Neural cell (in vitro differentiated cells): ENCODE measurements around the gene ARHGAP27. TPM values are rescaled to one million over a fixed set of nuclear protein-coding genes. Genes with fewer than 3 reads are reported as not detected.

Experiments
- H2AFZ ChIP-seq: fragments of 200-600, 300-800 bp; sonication (generic), shearing (Covaris generic); 2 replicates; pipeline ENCODE4 v1.6.0; 2014; ENCODE audit warnings: low read depth, mild to moderate bottlenecking, antibody characterized with exemption, low read length, moderate library complexity
- H3F3A ChIP-seq: fragments of 200-600 bp; shearing (Covaris generic); 2 replicates; pipeline ENCODE4 v1.6.1; 2016; ENCODE audit warnings: mild to moderate bottlenecking, moderate library complexity, mixed read lengths, antibody characterized with exemption, low read length; ENCODE audit not compliant: insufficient read depth, poor library complexity, severe bottlenecking
- H3K27ac ChIP-seq: fragments of 200-600, 300-800 bp; sonication (generic), shearing (Covaris generic); 2 replicates; pipeline ENCODE4 v1.5.1; 2014; ENCODE audit warnings: mild to moderate bottlenecking, low read length, moderate library complexity
- H3K27me3 ChIP-seq: fragments of 300-800, 200-600 bp; sonication (generic), shearing (Covaris generic); 2 replicates; pipeline ENCODE4 v1.6.0; 2014; ENCODE audit warnings: mild to moderate bottlenecking, low read depth, low read length, moderate library complexity; ENCODE audit not compliant: insufficient read depth
- H3K36me3 ChIP-seq: fragments of 300-800, 200-600 bp; sonication (generic), shearing (Covaris generic); 2 replicates; pipeline ENCODE4 v1.5.1; 2014; ENCODE audit warnings: mild to moderate bottlenecking, antibody characterized with exemption, low read length, moderate library complexity; ENCODE audit not compliant: insufficient read depth
- H3K4me2 ChIP-seq: fragments of 300-800, 200-600 bp; sonication (generic), shearing (Covaris generic); 2 replicates; pipeline ENCODE4 v1.6.0; 2014; ENCODE audit warnings: mild to moderate bottlenecking, low read length
- H3K4me3 ChIP-seq: fragments of 300-800, 200-600 bp; sonication (generic), shearing (Covaris generic); 2 replicates; pipeline ENCODE4 v1.5.1; 2014; ENCODE audit warnings: mild to moderate bottlenecking, low read length, moderate library complexity
- H3K79me2 ChIP-seq: fragments of 200-600 bp; shearing (Covaris generic); replicated peaks from 2 replicates; pipeline ENCODE4 v1.6.0; 2014; ENCODE audit warnings: mild to moderate bottlenecking, low read length, moderate library complexity; ENCODE audit not compliant: insufficient read depth
- H3K9ac ChIP-seq: fragments of 300-800, 200-600 bp; sonication (generic), shearing (Covaris generic); 2 replicates; pipeline ENCODE4 v1.6.1; 2016; ENCODE audit warnings: mild to moderate bottlenecking, low read length, mixed read lengths
- H3K9me2 ChIP-seq: fragments of 200-600 bp; shearing (Covaris generic); 2 replicates; pipeline ENCODE4 v1.6.1; 2016; ENCODE audit warnings: mild to moderate bottlenecking, low read length, mixed read lengths; ENCODE audit not compliant: insufficient read depth
- H3K9me3 ChIP-seq: fragments of 200-600, 300-800 bp; sonication (generic), shearing (Covaris generic); 2 replicates; pipeline ENCODE4 v1.6.1; 2016; ENCODE audit warnings: mild to moderate bottlenecking, mixed run types, low read length, moderate library complexity, mixed read lengths
- H4K20me1 ChIP-seq: fragments of 200-600 bp; shearing (Covaris generic); 2 replicates; pipeline ENCODE4 v1.6.1; 2016; ENCODE audit warnings: mild to moderate bottlenecking, mixed run types; ENCODE audit not compliant: insufficient read depth
- EP300 ChIP-seq: fragments of 450-650 bp; conservative IDR thresholded peaks from 2 replicates; pipeline ENCODE4 v1.6.1; 2014; ENCODE audit warnings: antibody characterized with exemption, mild to moderate bottlenecking, moderate library complexity; ENCODE audit not compliant: poor library complexity, severe bottlenecking
- EZH2 ChIP-seq: fragments of 200-600, 300-800 bp; shearing (Covaris generic), sonication (generic); IDR thresholded peaks from 2 replicates; pipeline ENCODE4 v1.6.1; 2014; ENCODE audit warnings: antibody characterized with exemption, low read length, borderline replicate concordance, mild to moderate bottlenecking; ENCODE audit not compliant: insufficient read depth, poor library complexity, severe bottlenecking
- MXI1 ChIP-seq: fragments of 450-650 bp; conservative IDR thresholded peaks from 2 replicates; pipeline ENCODE4 v1.6.1; 2014; ENCODE audit warnings: antibody characterized with exemption, mild to moderate bottlenecking; ENCODE audit not compliant: poor library complexity, severe bottlenecking
- POLR2AphosphoS5 ChIP-seq: IDR thresholded peaks from 2 replicates; pipeline ENCODE4 v1.6.1; 2012
- RAD21 ChIP-seq: fragments of 450-650 bp; conservative IDR thresholded peaks from 2 replicates; pipeline ENCODE4 v1.6.1; 2014; ENCODE audit warnings: antibody characterized with exemption, mild to moderate bottlenecking, moderate library complexity
- REST ChIP-seq: IDR thresholded peaks from 2 replicates; pipeline ENCODE4 v1.6.1; 2012; ENCODE audit warnings: borderline replicate concordance
- SMC3 ChIP-seq: fragments of 450-650 bp; conservative IDR thresholded peaks from 2 replicates; pipeline ENCODE4 v1.6.1; 2014; ENCODE audit warnings: antibody characterized with exemption, mild to moderate bottlenecking, moderate library complexity; ENCODE audit not compliant: poor library complexity
- TAF1 ChIP-seq: IDR thresholded peaks from 2 replicates; pipeline ENCODE4 v1.6.1; 2012; ENCODE audit warnings: low read depth
- polyA plus RNA-seq: library from polyadenylated mRNA; depleted of rRNA; stranded (reverse); fragments of >200 nt; gene quantifications from 2 replicates; pipeline ENCODE4 v1.2.3, GENCODE V29; 2014
- TF ChIP-seq, protein P1 (sequence below): fragments of 450-650 bp; IDR thresholded peaks from 2 replicates; pipeline ENCODE4 v1.5.1; 2014; ENCODE audit warnings: antibody characterized with exemption, mild to moderate bottlenecking, moderate library complexity; ENCODE audit not compliant: poor library complexity, severe bottlenecking

The ARHGAP27 gene
- polyA plus RNA-seq, 1 donor from 2014 or later: 7.4 TPM

DNA sequence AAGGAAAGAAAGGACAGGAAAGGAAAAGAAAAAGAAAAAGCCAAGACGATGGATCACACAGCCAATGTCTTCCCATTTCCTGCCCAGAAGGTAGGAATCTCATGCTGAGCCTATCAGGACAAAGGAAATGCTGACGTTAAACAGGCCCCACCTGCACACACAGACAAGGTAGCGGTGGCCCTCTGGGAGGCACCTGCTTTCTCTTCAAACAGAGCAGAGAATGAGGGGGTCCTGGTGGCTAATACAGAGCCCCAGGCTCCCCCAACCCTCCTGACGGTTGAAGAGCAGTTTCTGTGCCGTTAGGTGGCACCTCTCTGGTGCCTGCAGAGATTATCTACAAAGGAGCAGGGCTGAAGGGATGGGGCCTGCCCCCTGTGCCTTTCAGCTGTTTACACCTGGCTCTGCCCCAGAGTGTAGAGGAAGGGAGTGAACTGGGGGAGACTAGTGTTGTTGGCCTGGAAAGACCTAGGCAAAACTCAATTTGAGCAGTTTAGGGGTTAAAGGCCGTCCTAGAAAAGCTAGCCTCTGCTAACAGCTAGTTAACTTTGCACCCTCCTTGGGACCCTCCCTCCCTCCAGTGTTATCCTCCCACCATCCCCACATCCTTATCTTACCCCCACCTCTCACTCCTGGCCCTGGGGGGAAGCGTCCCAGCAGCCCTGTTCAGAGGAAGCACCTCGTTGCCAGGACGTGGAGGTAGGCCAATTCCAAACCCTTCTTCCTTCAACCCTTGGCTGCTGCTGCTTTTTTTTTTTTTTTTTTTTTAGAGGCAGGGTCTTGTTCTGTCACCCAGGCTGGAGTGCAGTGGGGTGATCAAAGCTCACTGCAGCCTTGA lies 56.3 kb downstream of the ARHGAP27 start:
- no peak overlapping the region for H3K4me3 ChIP-seq
- no peak overlapping the region for H3K9ac ChIP-seq
- no peak overlapping the region for H2AFZ ChIP-seq
- H3K27me3 ChIP-seq: peaks cover 3% of the 10 kb centered on the region
- H3K36me3 ChIP-seq: no peaks in the 10 kb centered on the region
- no peaks in the 10 kb centered on the region for H3K79me2 ChIP-seq
- H3K9me2 ChIP-seq: no peaks in the 10 kb centered on the region
- no peaks in the 10 kb centered on the region for H3F3A ChIP-seq
- TF ChIP-seq POLR2AphosphoS5: no peak
- TF ChIP-seq MXI1: no peak
- TF ChIP-seq SMC3: no peak
- TF ChIP-seq RAD21: no peak
- no peak for TF ChIP-seq REST
- TF ChIP-seq EP300: no peak
- TF ChIP-seq EZH2: no peak
- no peak for TF ChIP-seq TAF1
- TF ChIP-seq, protein P1, sequence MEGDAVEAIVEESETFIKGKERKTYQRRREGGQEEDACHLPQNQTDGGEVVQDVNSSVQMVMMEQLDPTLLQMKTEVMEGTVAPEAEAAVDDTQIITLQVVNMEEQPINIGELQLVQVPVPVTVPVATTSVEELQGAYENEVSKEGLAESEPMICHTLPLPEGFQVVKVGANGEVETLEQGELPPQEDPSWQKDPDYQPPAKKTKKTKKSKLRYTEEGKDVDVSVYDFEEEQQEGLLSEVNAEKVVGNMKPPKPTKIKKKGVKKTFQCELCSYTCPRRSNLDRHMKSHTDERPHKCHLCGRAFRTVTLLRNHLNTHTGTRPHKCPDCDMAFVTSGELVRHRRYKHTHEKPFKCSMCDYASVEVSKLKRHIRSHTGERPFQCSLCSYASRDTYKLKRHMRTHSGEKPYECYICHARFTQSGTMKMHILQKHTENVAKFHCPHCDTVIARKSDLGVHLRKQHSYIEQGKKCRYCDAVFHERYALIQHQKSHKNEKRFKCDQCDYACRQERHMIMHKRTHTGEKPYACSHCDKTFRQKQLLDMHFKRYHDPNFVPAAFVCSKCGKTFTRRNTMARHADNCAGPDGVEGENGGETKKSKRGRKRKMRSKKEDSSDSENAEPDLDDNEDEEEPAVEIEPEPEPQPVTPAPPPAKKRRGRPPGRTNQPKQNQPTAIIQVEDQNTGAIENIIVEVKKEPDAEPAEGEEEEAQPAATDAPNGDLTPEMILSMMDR: no peak
- no peak overlapping the region for H3K4me2 ChIP-seq
- H4K20me1 ChIP-seq: no peaks in the 10 kb centered on the region
- no peaks in the 10 kb centered on the region for H3K9me3 ChIP-seq
- H3K27ac ChIP-seq: no peak overlapping the region

GRCh38 chr17:45374501-45374900 lies 58.2 kb downstream of the ARHGAP27 start:
- no peak overlapping the region for H3K9ac ChIP-seq
- no peaks in the 10 kb centered on the region for H3K36me3 ChIP-seq
- no peaks in the 10 kb centered on the region for H3K79me2 ChIP-seq
- peaks cover 3% of the 10 kb centered on the region for H3K27me3 ChIP-seq
- H3F3A ChIP-seq: no peaks in the 10 kb centered on the region
- no peak overlapping the region for H2AFZ ChIP-seq
- no peaks in the 10 kb centered on the region for H3K9me2 ChIP-seq
- no peaks in the 10 kb centered on the region for H3K9me3 ChIP-seq
- no peak overlapping the region for H3K27ac ChIP-seq
- H4K20me1 ChIP-seq: no peaks in the 10 kb centered on the region
- no peak overlapping the region for H3K4me3 ChIP-seq
- TF ChIP-seq REST (no peak), EP300 (no peak), MXI1 (no peak), TAF1 (no peak), EZH2 (no peak), POLR2AphosphoS5 (no peak), SMC3 (no peak), RAD21 (no peak)
- TF ChIP-seq, protein P1: no peak
- no peak overlapping the region for H3K4me2 ChIP-seq
